Activated T-helper 1 cell treated with anti-CD3 and anti-CD28 coated beads, Interleukin-2, amount 50 U/mL, for 16 hours (primary cell): Measurements from ENCODE around the gene NRL.

Experiments used
- DNase-seq, 2 donors: peaks; one replicate each; pipeline ENCODE4 v3.0.0-alpha.2; 2020; ENCODE audit warnings: low read depth in 1 of 2, low spot score in 1 of 2

The NRL gene

DNA sequence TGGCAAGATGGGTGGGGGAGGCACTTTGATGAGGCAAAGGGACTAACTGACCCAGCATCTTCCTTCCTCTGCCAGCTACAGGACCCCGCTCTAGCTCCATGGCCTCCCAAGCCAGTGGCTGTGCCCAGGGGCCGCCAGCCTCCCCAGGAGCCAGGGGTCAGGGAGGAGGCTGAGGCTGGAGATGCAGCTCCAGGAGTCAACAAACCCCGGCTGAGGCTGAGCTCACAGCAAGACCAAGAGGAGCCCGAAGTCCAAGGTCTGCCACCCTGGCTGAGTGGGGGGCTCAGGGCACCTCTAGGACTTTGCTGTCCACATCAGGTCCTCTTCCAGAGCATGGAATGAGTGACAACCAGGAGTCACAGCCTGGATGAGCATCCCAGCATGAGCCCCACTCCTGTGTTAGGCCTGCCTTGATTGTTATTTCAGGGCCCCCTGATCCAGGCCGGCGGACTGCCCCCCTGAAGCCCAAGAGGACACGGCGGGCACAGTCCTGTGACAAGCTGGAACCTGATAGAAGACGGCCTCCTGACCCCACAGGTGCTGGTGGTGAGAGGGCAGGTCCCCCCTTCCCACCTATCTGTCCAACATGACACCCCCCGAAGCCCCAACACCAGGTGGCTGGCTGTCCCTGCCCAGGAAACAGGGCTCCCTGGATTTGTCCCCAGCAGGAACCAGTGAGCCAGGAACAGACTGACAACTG, 45.9 kb downstream of the NRL start:
- no peak for DNase-seq

DNA sequence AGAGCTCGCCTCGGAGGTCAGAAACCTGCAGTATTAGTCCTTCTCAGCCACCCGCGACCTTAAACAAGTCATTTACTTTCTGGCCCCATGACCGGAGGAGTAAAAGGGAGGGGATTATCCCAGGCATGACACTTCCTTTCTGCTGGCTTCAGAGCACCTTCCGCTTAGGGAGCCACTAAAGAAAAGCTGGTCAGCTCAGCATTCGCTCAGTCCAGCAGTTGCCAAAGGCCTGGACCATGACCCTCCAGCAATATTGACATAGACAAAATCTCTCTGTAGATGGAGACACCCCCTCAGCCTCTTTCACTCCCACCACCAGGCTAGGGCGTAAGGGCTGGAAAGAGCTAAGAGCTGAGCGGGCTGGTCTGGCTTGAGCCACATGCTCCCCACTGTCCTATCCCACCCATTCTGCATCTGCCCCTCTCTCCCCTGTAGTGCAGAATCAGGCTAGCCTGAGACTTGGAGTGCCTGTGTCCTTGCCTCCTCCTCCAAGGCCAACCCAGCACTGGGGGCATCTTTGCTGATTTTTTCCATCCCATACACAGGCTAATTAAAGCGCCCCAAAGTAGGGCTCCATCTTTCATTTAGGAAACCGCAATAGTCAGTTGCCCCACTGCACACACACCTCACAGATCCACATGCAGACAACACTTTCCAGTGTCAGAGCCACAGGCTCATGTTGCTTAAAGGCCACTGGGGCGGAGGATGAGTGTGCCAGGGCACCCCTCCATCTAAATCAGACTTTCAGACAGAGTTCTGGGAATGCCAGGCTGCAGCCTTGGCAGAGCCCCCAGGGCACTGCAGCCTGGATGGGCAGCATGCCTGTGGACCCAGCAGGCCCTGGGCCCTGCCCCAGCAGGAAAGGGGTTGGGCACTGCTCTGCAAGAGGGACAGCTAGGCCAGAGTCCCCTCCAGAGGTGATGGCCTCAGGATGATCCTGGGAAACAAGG, 47.3 kb downstream of the NRL start:
- DNase-seq: no peak

DNA sequence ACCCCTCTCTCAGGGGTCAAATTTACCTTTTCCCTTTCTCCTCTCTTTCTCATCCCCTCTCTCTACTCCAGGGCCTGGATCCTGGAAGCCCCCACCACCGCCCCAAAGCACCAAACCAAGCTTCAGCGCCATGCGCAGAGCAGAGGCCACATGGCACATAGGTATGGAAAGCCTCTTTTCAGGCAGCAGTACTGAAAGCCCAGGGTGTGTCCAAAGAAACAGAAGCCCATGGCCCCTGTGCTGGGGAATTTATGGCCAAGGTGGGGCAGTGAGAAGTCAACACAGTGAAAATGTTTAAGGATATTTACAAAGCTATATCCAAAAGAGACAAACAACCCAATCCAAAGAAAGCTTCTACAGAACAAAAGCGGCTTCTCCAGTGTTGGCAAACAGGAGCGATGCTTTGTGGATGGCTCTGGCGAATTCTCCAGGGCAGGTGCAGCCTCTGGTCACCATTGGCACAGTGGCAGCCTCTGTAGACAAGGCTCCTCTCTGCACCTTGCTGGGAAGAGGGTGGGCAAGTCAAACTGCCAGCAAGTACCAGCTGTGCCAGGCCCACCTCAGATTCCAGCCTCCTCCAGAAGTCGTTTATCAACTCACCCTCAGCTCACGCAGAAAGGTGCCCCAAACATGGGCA, 48.1 kb downstream of the NRL start:
- DNase-seq: no peak

DNA sequence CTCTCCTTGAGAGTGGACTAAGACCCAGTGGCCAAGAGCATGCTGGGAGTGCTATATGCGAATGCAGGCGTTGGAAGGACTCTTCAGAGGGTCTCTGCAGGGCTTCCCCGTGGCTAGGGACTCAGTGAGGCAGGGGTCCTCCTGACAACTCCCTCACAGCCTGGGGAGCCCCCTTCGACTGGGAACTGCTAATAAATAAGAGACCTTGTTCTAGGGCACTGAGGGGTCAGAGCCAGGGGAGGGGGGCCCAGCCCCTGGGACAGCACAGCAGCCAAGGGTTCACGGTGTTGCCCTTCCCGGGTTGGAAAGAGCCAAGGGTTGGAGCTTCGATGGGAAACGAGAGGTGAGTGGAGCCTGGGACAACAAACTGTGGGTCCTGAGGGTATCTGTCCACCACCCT, 49.3 kb downstream of the NRL start:
- no peak for DNase-seq

DNA sequence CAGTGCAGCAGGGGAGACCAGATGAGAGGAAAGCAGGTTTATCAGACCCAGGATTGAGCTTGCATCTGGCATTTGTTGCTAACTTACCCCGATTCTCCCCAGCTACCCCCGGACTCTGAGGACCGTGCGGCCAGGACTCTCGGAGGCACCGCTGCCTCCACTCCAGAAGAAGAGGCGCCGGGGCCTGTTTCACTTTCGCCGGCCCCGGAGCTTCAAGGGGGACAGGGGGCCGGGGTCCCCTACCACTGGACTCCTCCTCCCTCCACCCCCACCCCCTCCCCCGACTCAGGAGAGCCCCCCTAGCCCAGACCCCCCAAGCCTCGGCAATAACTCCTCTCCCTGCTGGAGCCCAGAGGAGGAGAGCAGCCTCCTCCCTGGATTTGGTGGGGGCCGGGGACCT, 49.9 kb downstream of the NRL start:
- DNase-seq: no peak

DNA sequence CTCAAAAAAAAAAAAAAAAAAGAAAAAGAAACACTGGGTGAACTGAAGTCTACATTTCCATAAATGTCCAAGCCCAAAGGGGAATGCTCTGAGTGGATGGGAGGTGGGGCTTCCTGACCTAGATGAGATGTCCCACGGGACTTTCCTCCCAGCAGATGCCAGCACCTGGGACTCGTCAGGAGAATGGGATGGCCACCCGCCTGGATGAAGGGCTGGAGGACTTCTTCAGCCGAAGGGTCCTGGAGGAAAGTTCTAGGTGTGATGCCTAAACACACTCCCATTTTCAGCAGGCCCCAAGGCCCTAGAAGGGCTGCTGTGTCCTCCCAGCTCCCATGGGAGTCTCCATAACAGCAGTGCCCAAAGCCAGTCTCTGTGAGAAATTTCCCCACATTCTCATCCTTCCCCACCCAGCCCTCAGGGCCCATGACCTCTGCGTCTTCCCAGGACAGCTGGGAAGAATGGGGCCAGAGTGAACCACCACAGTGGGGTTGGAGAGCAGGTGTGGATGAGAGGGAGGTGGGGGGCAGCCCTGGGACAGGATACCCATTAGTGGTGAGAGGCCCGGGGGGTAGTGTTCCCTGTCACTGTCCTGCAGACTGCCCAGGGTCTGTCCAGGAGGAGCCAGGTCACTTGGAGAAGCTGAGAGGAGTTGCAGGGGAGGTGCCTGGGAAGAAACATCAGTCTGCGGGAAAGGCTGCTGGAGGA, 50.5 kb downstream of the NRL start:
- no peak for DNase-seq

DNA sequence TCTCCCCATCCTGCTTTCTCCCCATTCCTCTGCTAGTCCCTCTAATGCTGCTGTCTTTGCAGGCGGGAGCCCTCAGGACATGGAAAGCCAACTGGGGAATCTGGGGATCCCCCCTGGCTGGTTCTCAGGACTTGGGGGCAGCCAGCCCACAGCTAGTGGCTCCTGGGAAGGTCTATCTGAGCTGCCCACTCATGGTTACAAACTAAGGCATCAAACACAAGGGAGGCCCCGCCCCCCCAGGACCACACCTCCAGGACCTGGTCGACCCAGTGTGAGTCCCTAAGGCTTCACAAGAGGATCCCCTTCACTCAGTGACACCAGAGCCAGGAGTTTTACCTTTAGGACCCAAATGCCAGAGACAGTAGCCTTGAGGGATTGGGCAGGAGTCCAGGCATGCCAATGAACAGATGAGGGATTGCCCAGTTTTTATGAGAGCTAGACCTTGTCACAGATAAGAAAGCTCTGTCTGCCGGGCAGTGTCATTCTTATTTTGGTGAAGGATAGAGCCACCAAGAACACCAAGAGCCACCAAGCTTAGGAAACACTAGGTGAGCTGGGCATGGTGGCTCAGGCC, 51.4 kb downstream of the NRL start:
- DNase-seq: no peak

DNA sequence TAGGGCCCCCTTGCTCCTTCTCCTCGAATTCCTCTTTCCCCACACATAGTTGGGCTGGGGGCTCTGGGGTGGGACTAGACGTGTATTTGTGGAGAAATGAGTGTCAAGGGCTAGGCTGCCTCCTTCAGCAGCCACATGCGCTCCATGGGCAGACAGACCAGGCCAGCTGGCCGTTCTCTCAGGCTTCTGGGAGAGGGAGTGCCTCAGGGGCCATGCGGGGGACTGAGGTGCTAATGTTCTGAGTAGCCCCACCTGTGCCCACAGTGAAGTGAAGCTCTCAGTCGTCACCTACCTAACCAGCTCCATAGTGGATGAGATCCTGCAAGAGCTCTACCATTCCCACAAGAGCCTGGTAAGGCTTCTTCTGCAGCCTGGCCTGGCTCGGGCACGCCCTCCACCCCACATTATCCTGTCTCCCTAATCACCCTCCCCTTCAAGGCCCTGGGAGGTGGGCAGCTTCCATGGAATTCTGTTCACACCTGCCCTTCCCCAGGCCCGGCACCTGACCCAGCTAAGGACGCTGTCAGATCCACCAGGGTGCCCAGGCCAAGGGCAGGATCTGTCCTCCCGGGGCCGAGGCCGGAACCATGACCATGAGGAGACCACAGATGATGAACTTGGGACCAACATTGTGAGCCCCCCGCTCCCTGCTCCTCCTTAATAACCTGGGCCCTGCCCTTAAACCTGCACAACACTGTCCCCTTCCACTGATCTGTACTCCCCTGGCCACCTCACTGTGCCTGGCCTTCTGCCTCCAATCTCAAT, 52.4 kb downstream of the NRL start:
- no peak for DNase-seq

DNA sequence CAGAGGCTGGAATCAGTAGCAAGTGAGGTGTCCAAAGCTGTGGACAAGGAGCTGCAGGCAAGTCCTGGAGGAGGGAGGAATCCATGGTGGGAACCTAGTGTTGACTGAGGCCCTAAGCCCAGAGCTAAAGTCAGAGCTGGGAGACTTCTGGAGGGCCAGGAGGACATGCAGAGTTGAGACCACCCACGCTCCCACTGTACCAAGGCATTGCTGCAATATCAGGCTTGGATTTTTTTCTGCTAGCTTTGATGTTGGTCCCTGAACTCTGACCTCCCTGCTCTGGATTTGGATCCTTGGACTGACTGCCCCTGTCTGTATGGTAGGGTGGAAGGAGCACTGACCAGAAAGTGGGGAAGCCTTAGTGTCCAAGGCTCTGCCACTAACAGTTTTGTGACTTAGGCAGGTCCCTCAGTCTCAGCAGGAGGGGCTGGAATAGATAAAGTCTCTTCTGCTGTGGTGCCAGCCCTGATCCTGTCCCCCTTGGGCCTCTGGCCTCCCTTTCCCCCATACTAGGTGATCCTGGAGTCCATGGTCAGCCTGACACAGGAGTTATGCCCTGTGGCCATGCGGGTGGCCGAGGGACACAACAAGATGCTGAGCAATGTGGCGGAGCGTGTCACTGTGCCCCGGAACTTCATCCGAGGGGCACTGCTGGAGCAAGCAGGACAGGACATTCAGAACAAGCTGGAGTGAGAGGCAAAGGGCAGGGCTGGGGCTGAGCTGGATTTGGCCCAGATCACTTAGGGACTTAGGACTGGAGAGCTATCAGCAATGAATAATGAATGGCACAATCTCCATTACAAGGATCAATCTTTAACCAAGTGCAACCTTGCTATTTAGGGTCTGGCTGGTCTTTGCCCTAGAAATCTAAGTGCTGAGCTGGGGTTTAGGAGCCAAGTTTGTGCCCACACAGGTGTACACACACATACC, 53.5 kb downstream of the NRL start:
- no peak for DNase-seq

DNA sequence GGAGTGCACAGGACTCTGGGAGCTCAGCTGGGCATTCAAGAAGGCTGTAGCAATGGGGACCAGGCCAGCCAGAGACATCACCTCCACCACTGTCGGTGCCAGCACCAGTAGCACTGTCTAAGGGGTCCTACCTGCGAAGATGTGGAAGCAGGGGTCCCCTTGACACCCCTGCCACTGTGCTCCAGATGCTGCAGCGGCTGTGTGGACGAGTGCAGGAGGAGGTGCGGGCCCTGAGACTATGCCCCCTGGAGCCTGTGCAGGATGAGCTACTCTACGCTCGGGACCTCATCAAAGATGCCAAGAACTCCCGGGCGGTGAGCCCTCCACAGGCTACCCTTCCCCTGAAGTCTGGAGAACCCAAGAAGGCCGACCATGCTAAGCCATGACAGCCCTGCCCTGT, 54.3 kb downstream of the NRL start:
- no peak for DNase-seq

DNA sequence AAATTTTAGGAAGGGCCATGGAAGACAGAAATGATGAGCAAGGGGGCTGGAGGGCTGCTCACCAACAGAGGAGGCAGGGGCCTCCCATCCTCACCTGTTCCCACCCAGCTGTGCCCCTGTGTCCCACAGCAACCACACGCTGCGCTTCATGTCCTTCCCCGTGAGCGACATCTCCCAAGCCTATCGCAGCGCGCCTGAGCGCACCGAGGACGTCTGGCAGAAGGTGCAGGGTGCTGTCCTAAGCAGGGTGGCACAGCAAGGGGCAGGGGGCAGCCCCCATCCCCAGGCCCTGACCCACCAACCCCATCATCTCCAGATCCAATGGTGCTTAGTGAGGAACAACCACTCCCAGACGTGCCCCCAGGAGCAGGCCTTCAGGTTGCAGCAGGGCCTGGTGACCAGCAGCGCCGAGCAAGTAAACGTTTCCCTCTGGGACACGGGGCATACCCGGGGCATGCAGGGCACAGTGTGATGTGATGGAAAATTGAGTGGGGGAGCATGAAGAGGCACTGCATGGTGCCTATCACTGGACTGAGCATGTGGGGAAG, 54.8 kb downstream of the NRL start:
- DNase-seq: no peak

DNA sequence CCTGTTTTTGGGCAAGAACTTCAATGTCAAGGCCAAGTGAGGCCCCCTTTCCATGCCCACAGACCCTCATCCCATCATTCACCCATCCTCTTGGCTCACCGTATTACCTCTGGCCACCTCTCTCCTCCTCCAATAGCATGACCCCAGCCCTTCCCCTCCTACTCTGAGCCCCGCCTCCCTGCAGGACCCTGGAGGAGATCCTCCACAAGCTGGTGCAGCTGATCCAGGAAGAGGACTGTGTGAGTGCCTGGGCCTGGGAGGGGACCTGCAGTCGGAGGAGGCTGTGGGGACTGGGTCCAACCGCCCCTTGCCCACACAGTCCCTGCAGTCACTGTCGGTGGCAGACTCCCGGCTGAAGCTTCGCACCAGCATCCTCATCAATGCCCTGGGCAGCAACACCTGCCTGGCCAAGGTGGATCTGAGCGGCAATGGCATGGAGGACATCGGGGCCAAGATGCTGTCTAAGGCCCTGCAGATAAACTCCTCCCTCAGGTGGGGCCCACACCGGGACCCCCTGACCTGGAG, 55.7 kb downstream of the NRL start:
- DNase-seq: no peak

DNA sequence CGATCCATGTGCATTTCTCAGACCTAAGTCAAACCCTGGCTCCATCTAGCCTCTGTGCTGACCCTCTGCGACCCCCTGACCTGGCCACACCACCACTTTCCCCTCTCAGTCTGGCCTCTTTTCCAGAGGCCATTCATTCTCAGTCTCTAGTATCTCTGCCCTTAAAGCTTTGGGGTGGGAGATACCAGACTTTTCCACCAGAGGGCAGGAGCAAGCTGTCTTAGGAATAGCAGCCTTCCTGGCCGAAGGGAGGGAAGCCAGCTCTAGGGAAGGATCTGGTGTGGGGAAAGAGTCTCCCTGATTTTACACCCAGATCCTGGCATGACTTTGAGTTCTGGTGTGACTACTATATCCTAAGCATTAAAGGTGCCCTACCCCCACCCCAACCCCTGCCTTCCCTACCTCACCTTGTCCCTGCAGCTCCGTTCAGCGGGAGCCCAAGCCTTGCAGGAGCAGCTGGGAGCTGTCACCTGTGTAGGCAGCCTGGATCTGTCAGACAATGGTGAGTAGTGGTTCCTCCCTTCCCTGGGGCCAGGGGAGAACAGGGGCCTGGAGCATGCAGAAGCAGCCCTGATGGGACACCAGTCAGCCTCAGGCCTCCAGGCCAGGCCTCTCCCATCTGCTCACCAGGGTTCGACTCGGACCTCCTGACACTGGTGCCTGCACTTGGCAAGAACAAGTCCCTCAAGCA, 56.3 kb downstream of the NRL start:
- DNase-seq: no peak

DNA sequence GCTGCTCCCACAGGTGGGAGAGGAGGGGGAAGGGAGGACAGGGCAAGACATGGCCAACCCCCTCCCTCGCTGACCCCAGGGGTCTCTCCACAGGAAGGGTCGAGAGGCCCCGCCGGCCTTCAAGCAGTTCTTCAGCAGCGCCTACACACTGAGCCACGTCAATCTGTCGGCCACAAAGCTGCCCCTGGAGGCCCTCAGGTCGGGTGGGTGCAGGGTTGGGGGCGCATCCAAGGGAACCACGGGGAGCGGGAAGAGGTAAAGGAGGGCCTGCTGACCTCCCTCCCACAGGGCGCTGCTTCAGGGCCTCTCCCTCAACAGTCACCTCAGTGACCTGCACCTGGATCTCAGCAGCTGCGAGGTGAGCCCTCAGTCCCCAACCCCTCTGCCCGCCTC, 56.9 kb downstream of the NRL start:
- DNase-seq: no peak

DNA sequence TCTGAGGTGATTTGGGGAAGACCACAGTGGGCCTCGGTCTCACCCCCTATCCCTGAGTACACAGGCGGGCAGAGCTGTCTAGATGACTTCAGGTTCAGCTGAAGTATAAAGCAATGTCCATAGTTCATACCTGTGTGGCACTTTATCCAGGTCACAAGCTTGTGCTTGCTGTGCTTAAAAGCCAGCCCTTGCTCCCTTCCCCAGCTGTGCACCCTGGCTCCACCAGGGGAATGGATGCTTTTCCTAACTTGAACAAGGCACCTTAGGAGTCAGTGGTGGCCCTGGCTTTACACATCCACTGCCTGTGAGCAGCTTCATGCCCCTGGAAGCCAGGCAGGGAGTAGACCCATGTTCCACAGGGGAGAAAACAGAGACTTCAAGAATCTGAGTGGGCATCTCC, 57.5 kb downstream of the NRL start:
- DNase-seq: no peak

DNA sequence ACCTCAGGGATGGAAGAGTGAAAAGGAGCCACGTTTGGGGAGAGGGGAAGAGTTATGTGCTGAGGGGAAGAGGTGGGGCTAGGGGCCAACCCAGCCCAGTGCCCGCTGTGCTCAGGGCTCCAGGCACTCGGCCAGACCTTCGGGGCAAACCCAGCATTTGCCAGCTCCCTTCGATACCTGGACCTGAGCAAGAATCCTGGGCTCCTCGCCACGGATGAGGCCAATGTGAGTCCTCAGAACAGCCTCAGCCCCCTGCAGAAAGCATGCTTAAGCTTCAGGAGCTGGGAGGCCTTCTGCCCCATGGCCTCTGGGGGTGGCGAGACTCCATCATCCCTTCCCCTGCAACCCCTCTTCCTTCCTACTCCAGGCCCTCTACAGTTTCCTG, 58.0 kb downstream of the NRL start:
- no peak for DNase-seq

DNA sequence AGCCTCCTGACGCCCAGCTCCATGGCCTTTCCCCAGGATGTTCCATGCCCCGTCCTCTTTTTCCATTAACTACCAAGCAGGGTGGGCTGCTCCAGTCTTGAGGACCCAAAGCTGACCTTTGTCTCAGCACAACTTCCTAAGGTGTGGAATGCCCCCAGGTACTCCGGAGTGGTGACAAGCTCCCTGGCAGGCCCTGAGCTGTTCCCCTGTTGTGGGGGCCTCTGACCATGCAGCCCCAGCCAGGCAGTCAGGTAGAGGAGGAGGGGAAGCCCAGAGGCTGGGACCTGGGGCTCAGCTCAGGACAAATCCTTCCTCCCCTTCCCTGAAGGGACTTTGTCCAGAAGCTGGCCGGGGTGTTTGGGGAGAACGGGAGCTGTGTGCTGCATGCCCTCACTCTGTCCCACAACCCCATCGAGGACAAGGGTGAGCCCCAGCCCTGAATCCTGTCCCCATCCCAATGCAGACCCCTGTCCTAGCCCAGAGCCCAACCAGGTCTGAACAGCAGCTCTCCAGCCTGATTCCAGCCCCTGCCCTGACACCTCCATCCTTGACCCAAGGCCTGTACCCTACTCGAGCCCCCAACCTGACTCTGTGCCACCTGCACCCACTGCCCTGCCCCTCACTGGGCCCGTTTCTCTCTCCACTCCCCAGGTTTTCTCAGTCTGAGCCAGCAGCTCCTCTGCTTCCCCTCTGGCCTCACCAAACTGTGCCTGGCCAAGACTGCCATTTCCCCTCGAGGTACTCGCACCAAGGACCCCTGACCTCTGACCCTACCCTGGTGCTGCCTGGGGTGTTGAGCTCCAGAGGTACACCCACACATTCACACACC, 58.6 kb downstream of the NRL start:
- no peak for DNase-seq
